Upper lobe of left lung (tissue), 6 donors: Measurements from ENCODE around the gene FGF3. TPM values are rescaled to one million over a fixed set of nuclear protein-coding genes. Genes with fewer than 3 reads are reported as not detected.

Experiments used
- ATAC-seq, 2 donors: fragments of 200-7000 bp; cut with Tn5 transposase; one replicate each; pipeline ENCODE4 v1.9.1; 2022; ENCODE audit warnings: mild to moderate bottlenecking in 2 of 2, moderate library complexity in 2 of 2; ENCODE audit not compliant: low FRiP score in 2 of 2
- DNase-seq, 2 donors: peaks; one replicate each; pipeline ENCODE4 v3.0.0-alpha.2; 2019 to 2020
- H3K27ac ChIP-seq, 4 donors: fragments of 200-600 bp; sonication (generic); one replicate each; pipeline ENCODE4 v1.5.1; 2016 to 2019
- H3K27me3 ChIP-seq, 4 donors: fragments of 200-600 bp; sonication (generic); one replicate each; pipeline ENCODE4 v1.5.1; 2017 to 2019
- H3K36me3 ChIP-seq, 4 donors: fragments of 200-600 bp; sonication (generic); one replicate each; pipeline ENCODE4 v1.5.1; 2016 to 2019
- H3K4me1 ChIP-seq, 4 donors: fragments of 200-600 bp; sonication (generic); one replicate each; pipeline ENCODE4 v1.5.1; 2018 to 2019
- H3K4me3 ChIP-seq, 4 donors: fragments of 200-600 bp; sonication (generic); one replicate each; pipeline ENCODE4 v1.5.1; 2017 to 2019; ENCODE audit warnings: mild to moderate bottlenecking in 2 of 4, moderate library complexity in 1 of 4
- H3K9me3 ChIP-seq, 4 donors: fragments of 200-600 bp; sonication (generic); one replicate each; pipeline ENCODE4 v1.5.1; 2018 to 2019
- EP300 ChIP-seq, 4 donors: sonication (generic); formaldehyde crosslinking; IDR thresholded peaks; one replicate each; pipeline ENCODE4 v1.5.1; 2017; ENCODE audit warnings: antibody characterized with exemption in 4 of 4, control low read depth in 2 of 4
- POLR2A ChIP-seq, 4 donors: fragments of 450-650 bp; IDR thresholded peaks; one replicate each; pipeline ENCODE4 v1.5.1; 2016 to 2017; ENCODE audit warnings: antibody characterized with exemption in 4 of 4, mild to moderate bottlenecking in 2 of 4
- POLR2AphosphoS5 ChIP-seq, 2 donors: sonication (generic); formaldehyde crosslinking; IDR thresholded peaks; one replicate each; pipeline ENCODE4 v1.5.1; 2017; ENCODE audit warnings: antibody characterized with exemption in 2 of 2
- WGBS, 2 donors: methylation state at CpG; one replicate each; pipeline ENCODE4 v1.1.5; 2017 to 2018; 5-methylcytosine and 5-hydroxymethylcytosine counted together
- total RNA-seq, 6 donors: library from RNA; depleted of rRNA in 4 of 6; stranded (reverse); fragments of >200 nt in 4 of 6; gene quantifications; one replicate each; pipeline versions ENCODE4 v1.1.0 to v1.2.1, GENCODE V29; 2016 to 2021
- TF ChIP-seq, protein P1 (sequence below), 6 experiments: fragments of 450-650 bp in 4 of 6; fragments of 200-600 bp in 2 of 6; sonication (generic) in 2 of 6; IDR thresholded peaks; one replicate each; pipeline ENCODE4 v1.5.1; 2016 to 2019; ENCODE audit warnings: antibody characterized with exemption in 6 of 6
- donor health status: DM: no; HTN: no; CAD: no; lungs with moderate emphysema.
- donor health status: DM: no; HTN: yes; CAD: no; lungs with severe emphysema.

FGF3 gene
- total RNA-seq, 6 donors from 2014 or later = not detected

DNA sequence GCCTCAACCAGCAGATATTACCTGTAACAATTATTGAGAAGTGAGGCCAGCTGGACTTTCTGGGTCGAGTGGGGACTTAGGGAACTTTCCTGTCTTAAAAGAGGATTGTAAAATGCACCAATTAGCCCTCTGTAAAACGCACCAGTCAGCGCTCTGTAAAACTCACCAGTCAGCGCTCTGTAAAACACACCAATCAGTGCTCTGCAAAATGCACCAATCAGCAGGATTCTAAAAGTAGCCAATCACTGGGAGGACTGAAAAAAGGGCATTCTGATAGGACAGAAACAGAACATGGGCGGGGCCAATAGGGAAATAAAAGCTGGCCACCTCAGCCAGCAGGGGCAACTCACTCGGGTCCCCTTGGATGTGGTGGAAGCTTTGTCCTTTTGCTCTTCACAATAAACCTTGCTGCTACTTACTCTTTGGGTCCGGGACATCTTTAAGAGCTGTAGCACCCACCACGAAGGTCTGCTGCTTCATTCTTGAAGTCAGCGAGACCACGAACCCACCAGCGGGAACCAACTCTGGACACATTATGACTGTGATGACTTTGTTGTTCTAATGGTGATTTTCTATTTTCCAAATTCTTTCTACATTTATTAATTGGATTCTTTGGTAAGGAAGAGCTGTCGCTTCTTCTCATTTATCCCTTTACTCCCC is 40.2 kb upstream of the FGF3 start:
- Histone ChIP-seq H3K27me3 (peaks cover 0 to 2% (median 0%) of the 10 kb centered on the region in 4 donors), H3K27ac (no peak overlapping the region), H3K9me3 (no peaks in the 10 kb centered on the region), H3K36me3 (no peaks in the 10 kb centered on the region), H3K4me1 (no peaks in the 10 kb centered on the region), H3K4me3 (no peak overlapping the region)
- WGBS, 2 donors = 85 to 90% methylated on average over 11 to 12 of the region's 12 CpGs
- DNase-seq (no peak), ATAC-seq (no peak)
- TF ChIP-seq POLR2A (IDR thresholded peaks at IDR 0.05) (no peak), EP300 (IDR thresholded peaks at IDR 0.05) (no peak)
- TF ChIP-seq, protein P1, sequence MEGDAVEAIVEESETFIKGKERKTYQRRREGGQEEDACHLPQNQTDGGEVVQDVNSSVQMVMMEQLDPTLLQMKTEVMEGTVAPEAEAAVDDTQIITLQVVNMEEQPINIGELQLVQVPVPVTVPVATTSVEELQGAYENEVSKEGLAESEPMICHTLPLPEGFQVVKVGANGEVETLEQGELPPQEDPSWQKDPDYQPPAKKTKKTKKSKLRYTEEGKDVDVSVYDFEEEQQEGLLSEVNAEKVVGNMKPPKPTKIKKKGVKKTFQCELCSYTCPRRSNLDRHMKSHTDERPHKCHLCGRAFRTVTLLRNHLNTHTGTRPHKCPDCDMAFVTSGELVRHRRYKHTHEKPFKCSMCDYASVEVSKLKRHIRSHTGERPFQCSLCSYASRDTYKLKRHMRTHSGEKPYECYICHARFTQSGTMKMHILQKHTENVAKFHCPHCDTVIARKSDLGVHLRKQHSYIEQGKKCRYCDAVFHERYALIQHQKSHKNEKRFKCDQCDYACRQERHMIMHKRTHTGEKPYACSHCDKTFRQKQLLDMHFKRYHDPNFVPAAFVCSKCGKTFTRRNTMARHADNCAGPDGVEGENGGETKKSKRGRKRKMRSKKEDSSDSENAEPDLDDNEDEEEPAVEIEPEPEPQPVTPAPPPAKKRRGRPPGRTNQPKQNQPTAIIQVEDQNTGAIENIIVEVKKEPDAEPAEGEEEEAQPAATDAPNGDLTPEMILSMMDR (IDR thresholded peaks at IDR 0.05) = no peak

DNA sequence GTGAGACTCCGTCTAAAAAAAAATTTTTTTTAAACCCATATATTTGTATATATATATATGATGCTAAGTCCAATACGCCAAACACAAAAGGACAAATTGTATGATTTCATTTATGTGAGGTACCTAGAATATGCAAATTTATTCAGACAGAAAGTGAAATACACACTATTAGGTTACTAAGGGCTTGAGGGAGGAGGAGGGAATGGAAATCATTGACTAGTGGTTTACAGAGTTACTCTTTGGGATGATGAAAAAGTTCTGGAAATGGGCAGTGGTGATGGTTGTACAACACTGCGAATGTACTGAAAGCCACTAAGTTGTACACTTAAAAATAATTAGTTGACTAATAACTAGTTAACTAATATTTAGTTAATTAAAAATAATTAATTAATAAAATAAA is 36.2 kb upstream of the FGF3 start:
- DNase-seq (no peak), ATAC-seq (no peak)
- Histone ChIP-seq H3K36me3 (no peaks in the 10 kb centered on the region), H3K4me1 (no peaks in the 10 kb centered on the region), H3K4me3 (no peak overlapping the region), H3K27me3 (peaks cover 0 to 7% (median 0%) of the 10 kb centered on the region in 4 donors), H3K9me3 (peaks cover 0 to 10% (median 3%) of the 10 kb centered on the region in 4 donors), H3K27ac (no peak overlapping the region)
- no peak for TF ChIP-seq POLR2AphosphoS5 (IDR thresholded peaks at IDR 0.05)
- TF ChIP-seq, protein P1 (IDR thresholded peaks at IDR 0.05) = no peak
- TF ChIP-seq POLR2A (IDR thresholded peaks at IDR 0.05) = no peak
- no peak for TF ChIP-seq EP300 (IDR thresholded peaks at IDR 0.05)
- 90 to 93% methylated on average over 3 of the region's 3 CpGs for WGBS, 2 donors

DNA sequence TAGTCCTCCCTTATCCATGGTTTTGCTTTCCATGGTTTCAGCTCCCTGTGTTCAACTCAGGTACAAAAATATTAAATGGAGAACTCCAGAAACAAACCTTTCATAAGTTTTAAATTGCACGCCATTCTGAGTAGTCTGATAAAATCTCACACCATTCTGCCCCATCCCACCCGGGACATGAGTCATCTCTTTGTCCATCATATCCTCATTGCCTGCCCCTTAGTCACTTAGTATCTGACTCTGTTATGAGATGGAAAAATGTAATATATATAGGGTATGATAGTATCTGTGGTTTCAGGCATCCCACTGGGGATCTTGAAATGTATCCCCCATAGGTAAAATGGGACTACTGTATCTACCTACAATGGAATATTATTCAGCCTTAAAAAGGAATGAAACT is 35.5 kb upstream of the FGF3 start:
- H3K4me1 ChIP-seq = no peaks in the 10 kb centered on the region
- no peak for DNase-seq
- no peaks in the 10 kb centered on the region for H3K36me3 ChIP-seq
- H3K9me3 ChIP-seq = peaks cover 0 to 10% (median 3%) of the 10 kb centered on the region in 4 donors
- 85 to 89% methylated on average over 2 of the region's 2 CpGs for WGBS, 2 donors
- H3K27ac ChIP-seq = no peak overlapping the region
- H3K4me3 ChIP-seq = no peak overlapping the region
- no peak for ATAC-seq
- no peak for TF ChIP-seq EP300 (IDR thresholded peaks at IDR 0.05)
- TF ChIP-seq POLR2A (IDR thresholded peaks at IDR 0.05) = no peak
- TF ChIP-seq POLR2AphosphoS5 (IDR thresholded peaks at IDR 0.05) = no peak
- TF ChIP-seq, protein P1 (IDR thresholded peaks at IDR 0.05) = no peak
- H3K27me3 ChIP-seq = peaks cover 0 to 7% (median 0%) of the 10 kb centered on the region in 4 donors

DNA sequence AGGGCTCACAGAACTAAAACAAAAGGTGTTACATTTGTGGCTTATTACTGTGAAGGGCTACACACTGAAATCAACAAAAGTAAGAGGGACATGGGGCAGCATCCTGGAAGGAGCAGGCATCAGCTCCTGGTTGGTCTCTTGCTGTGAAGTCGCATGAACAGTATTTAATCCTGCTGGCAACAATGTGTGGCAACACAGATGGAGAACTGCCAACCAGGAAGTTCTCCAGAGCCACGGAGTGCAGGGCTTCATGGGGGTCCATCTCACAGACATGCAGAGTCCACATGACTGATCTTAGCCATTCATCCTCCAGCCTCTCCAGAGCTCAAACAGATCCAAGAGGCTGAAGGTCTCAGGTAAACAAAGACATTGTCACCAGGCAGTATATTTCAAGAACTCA is 32.8 kb upstream of the FGF3 start:
- TF ChIP-seq, protein P1 (IDR thresholded peaks at IDR 0.05) = no peak
- TF ChIP-seq POLR2AphosphoS5 (IDR thresholded peaks at IDR 0.05) = no peak
- no peak for TF ChIP-seq POLR2A (IDR thresholded peaks at IDR 0.05)
- no peak for TF ChIP-seq EP300 (IDR thresholded peaks at IDR 0.05)
- ATAC-seq = no peak
- 33 to 46% methylated on average over 2 of the region's 2 CpGs for WGBS, 2 donors

DNA sequence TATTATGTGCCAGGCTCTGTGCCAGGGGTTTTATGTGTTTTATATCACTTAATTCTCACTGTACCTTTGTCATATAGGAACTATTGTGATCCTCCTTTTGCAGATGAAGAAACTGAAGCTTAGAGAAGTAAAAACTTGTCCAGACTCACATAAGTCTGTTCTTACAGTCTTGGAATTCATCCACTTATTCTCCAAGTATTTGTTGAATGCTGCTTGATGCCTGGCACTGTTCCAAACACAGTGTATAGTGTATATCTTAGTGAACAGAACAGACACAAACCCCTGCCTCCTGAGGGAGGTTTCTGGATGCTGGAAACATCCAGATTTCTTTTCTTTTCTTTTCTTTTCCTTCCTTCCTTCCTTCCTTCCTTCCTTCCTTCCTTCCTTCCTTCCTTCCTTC is 29.0 kb upstream of the FGF3 start:
- peaks cover 0 to 7% (median 0%) of the 10 kb centered on the region in 4 donors for H3K27me3 ChIP-seq

More for the DNA sequence above, 32.8 kb upstream of the FGF3 start:
- DNase-seq = no peak
- Histone ChIP-seq H3K27me3 (peaks cover 0 to 7% (median 0%) of the 10 kb centered on the region in 4 donors), H3K4me3 (no peak overlapping the region), H3K36me3 (no peaks in the 10 kb centered on the region), H3K27ac (no peak overlapping the region), H3K9me3 (peaks cover 0 to 10% (median 3%) of the 10 kb centered on the region in 4 donors), H3K4me1 (no peaks in the 10 kb centered on the region)

More for the DNA sequence above, 29.0 kb upstream of the FGF3 start:
- Histone ChIP-seq H3K4me3 (no peak overlapping the region), H3K27ac (no peak overlapping the region), H3K36me3 (no peaks in the 10 kb centered on the region), H3K9me3 (peaks cover 0 to 4% (median 3%) of the 10 kb centered on the region in 4 donors), H3K4me1 (no peaks in the 10 kb centered on the region)
- ATAC-seq (no peak), DNase-seq (no peak)
- no peak for TF ChIP-seq EP300 (IDR thresholded peaks at IDR 0.05)
- TF ChIP-seq, protein P1 (IDR thresholded peaks at IDR 0.05) = no peak
- TF ChIP-seq POLR2A (IDR thresholded peaks at IDR 0.05) = no peak
- TF ChIP-seq POLR2AphosphoS5 (IDR thresholded peaks at IDR 0.05) = no peak
